Prostate gland (tissue), 2 donors: Measurements from ENCODE around the gene SLC16A9.
"Not testable (repeated sequence)": the region's sequence is repeated elsewhere in the genome, so short reads cannot be mapped to it uniquely, and the experiment has no call there.

Experiments used
- CTCF ChIP-seq, 4 experiments: fragments of 200-600 bp in 2 of 4; fragments of 450-650 bp in 2 of 4; sonication (generic) in 2 of 4; IDR thresholded peaks; 1 replicate in 3 of 4; 2 replicates in 1 of 4; pipeline ENCODE4 v1.5.1; 2016 to 2019; ENCODE audit warnings: antibody characterized with exemption in 4 of 4, mild to moderate bottlenecking in 2 of 4, moderate library complexity in 2 of 4
- POLR2A ChIP-seq: fragments of 450-650 bp; IDR thresholded peaks from one replicate; pipeline ENCODE4 v1.6.1; 2016; ENCODE audit warnings: antibody characterized with exemption, mild to moderate bottlenecking
- POLR2AphosphoS5 ChIP-seq: sonication (generic); formaldehyde crosslinking; IDR thresholded peaks from one replicate; pipeline ENCODE4 v1.6.1; 2017; ENCODE audit warnings: antibody characterized with exemption

DNA sequence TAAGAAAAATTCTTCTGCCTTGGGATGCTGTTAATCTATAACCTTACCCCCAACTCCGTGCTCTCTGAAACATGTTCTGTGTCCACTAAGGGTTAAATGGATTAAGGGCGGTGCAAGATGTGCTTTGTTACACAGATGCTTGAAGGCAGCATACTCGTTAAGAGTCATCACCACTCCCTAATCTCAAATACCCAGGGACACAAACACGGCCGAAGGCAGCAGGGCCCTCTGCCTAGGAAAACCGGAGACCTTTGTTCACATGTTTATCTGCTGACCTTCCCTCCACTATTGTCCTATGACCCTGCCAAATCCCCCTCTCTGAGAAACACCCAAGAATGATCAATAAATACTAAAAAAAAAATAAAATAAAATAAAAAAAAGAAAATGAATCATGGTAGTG lies 35.1 kb upstream of the SLC16A9 start:
- not testable (repeated sequence) for TF ChIP-seq CTCF (IDR thresholded peaks at IDR 0.05); POLR2AphosphoS5; POLR2A
